HCT116 (cell line): ENCODE data around the gene HLCS.

Experiments used
- EZH2phosphoT487 ChIP-seq: fragments of 200-600 bp; IDR thresholded peaks from 2 replicates; pipeline ENCODE4 v1.6.1; 2018; ENCODE audit warnings: antibody characterized with exemption, borderline replicate concordance
- POLR2A ChIP-seq: IDR thresholded peaks from 2 replicates; pipeline ENCODE4 v1.7.0; 2011; ENCODE audit warnings: borderline replicate concordance; ENCODE audit not compliant: insufficient read depth, insufficient read length; ENCODE audit errors: extremely low read depth
- POLR2AphosphoS5 ChIP-seq: IDR thresholded peaks from 2 replicates; pipeline ENCODE4 v1.6.1; 2011; ENCODE audit warnings: mild to moderate bottlenecking, low read depth, low read length, moderate library complexity
- TCF7L2 ChIP-seq: IDR thresholded peaks from 2 replicates; pipeline ENCODE4 v1.7.0; 2011; ENCODE audit warnings: borderline replicate concordance, inconsistent platforms; ENCODE audit not compliant: insufficient read depth, insufficient read length; ENCODE audit errors: extremely low read depth
- ZNF274 ChIP-seq: fragments of 200-500 bp; sonication (Bioruptor generic); IDR thresholded peaks from 2 replicates; pipeline ENCODE4 v1.6.1; 2014; ENCODE audit warnings: mild to moderate bottlenecking, low read depth, low read length, inconsistent platforms
- TF ChIP-seq, protein P1 (sequence below), 3 experiments: fragments of 200-600 bp in 1 of 3; sonication (generic) in 1 of 3; IDR thresholded peaks in 2 of 3; conservative IDR thresholded peaks in 1 of 3; 2 replicates each; pipeline ENCODE4 v1.5.1; 2012 to 2017; ENCODE audit warnings: low read depth in 2 of 3, low read length in 2 of 3, antibody characterized with exemption in 1 of 3, borderline replicate concordance in 1 of 3, control low read depth in 1 of 3, mild to moderate bottlenecking in 1 of 3, mixed read lengths in 1 of 3, mixed run types in 1 of 3, moderate library complexity in 1 of 3; ENCODE audit not compliant: insufficient read depth in 1 of 3
- TF ChIP-seq, protein P2 (sequence below): IDR thresholded peaks from 2 replicates; pipeline ENCODE4 v1.6.1; 2012
- TF ChIP-seq, protein P3 (sequence below): IDR thresholded peaks from 2 replicates; pipeline ENCODE4 v1.6.1; 2012; ENCODE audit warnings: low read depth

GRCh38 chr21:36835383-36835795 lies 131.1 kb downstream of the HLCS start:
- TF ChIP-seq, protein P1, sequence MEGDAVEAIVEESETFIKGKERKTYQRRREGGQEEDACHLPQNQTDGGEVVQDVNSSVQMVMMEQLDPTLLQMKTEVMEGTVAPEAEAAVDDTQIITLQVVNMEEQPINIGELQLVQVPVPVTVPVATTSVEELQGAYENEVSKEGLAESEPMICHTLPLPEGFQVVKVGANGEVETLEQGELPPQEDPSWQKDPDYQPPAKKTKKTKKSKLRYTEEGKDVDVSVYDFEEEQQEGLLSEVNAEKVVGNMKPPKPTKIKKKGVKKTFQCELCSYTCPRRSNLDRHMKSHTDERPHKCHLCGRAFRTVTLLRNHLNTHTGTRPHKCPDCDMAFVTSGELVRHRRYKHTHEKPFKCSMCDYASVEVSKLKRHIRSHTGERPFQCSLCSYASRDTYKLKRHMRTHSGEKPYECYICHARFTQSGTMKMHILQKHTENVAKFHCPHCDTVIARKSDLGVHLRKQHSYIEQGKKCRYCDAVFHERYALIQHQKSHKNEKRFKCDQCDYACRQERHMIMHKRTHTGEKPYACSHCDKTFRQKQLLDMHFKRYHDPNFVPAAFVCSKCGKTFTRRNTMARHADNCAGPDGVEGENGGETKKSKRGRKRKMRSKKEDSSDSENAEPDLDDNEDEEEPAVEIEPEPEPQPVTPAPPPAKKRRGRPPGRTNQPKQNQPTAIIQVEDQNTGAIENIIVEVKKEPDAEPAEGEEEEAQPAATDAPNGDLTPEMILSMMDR (IDR thresholded peaks at IDR 0.05 in 2 of 3, conservative IDR thresholded peaks at IDR 0.05 in 1 of 3; ENCODE audit: borderline replicate concordance in 1 of 3, insufficient read depth in 1 of 3, low read depth in 2 of 3, low read length in 2 of 3): no peak
- TF ChIP-seq POLR2A: no peak
- TF ChIP-seq, protein P2, sequence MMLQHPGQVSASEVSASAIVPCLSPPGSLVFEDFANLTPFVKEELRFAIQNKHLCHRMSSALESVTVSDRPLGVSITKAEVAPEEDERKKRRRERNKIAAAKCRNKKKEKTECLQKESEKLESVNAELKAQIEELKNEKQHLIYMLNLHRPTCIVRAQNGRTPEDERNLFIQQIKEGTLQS: no peak
- no peak for TF ChIP-seq ZNF274
- TF ChIP-seq EZH2phosphoT487: no peak
- TF ChIP-seq POLR2AphosphoS5: no peak
- no peak for TF ChIP-seq TCF7L2
- TF ChIP-seq, protein P3, sequence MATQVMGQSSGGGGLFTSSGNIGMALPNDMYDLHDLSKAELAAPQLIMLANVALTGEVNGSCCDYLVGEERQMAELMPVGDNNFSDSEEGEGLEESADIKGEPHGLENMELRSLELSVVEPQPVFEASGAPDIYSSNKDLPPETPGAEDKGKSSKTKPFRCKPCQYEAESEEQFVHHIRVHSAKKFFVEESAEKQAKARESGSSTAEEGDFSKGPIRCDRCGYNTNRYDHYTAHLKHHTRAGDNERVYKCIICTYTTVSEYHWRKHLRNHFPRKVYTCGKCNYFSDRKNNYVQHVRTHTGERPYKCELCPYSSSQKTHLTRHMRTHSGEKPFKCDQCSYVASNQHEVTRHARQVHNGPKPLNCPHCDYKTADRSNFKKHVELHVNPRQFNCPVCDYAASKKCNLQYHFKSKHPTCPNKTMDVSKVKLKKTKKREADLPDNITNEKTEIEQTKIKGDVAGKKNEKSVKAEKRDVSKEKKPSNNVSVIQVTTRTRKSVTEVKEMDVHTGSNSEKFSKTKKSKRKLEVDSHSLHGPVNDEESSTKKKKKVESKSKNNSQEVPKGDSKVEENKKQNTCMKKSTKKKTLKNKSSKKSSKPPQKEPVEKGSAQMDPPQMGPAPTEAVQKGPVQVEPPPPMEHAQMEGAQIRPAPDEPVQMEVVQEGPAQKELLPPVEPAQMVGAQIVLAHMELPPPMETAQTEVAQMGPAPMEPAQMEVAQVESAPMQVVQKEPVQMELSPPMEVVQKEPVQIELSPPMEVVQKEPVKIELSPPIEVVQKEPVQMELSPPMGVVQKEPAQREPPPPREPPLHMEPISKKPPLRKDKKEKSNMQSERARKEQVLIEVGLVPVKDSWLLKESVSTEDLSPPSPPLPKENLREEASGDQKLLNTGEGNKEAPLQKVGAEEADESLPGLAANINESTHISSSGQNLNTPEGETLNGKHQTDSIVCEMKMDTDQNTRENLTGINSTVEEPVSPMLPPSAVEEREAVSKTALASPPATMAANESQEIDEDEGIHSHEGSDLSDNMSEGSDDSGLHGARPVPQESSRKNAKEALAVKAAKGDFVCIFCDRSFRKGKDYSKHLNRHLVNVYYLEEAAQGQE: no peak
